Measurements from ENCODE around the gene MSLN.

DNA sequence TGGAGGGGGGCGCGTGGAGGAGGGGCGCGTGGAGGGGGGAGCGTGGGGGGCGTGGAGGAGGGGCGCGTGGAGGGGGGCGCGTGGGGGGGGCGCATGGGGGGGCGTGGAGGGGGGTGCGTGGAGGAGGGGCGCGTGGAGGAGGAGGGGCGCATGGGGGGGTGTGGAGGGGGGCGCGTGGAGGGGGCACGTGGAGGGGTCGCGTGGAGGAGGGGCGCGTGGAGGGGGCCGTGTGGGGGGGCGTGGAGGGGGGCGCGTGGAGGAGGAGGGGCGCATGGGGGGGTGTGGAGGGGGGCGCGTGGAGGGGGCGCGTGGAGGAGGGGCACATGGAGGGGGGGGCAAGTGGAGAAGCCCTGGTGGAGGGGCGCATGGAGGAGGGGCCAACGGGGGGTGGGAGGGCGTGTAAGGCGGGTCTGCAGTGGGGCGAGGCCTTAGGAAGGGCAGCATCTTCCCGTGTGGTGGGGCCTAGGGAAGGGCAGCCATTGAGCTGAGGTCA lies 7.3 kb downstream of the MSLN start:
- TF ChIP-seq, protein P1, sequence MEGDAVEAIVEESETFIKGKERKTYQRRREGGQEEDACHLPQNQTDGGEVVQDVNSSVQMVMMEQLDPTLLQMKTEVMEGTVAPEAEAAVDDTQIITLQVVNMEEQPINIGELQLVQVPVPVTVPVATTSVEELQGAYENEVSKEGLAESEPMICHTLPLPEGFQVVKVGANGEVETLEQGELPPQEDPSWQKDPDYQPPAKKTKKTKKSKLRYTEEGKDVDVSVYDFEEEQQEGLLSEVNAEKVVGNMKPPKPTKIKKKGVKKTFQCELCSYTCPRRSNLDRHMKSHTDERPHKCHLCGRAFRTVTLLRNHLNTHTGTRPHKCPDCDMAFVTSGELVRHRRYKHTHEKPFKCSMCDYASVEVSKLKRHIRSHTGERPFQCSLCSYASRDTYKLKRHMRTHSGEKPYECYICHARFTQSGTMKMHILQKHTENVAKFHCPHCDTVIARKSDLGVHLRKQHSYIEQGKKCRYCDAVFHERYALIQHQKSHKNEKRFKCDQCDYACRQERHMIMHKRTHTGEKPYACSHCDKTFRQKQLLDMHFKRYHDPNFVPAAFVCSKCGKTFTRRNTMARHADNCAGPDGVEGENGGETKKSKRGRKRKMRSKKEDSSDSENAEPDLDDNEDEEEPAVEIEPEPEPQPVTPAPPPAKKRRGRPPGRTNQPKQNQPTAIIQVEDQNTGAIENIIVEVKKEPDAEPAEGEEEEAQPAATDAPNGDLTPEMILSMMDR (IDR thresholded peaks at IDR 0.05 in 8 of 11, conservative IDR thresholded peaks at IDR 0.05 in 3 of 11) = no peak
- TF ChIP-seq POLR2A (IDR thresholded peaks at IDR 0.05) = no peak

All from spleen (tissue), 7 donors.